HG03432 (cell line): ENCODE measurements around the gene TBC1D3.
"Not testable (repeated sequence)": the region's sequence is repeated elsewhere in the genome, so short reads cannot be mapped to it uniquely, and the experiment has no call there.

Source experiments
- ATAC-seq: cut with Tn5 transposase; IDR thresholded peaks from one replicate; pipeline ENCODE4 v1.9.1; 2021; ENCODE audit warnings: mild to moderate bottlenecking, moderate library complexity; ENCODE audit not compliant: unreplicated experiment

TBC1D3 gene

DNA sequence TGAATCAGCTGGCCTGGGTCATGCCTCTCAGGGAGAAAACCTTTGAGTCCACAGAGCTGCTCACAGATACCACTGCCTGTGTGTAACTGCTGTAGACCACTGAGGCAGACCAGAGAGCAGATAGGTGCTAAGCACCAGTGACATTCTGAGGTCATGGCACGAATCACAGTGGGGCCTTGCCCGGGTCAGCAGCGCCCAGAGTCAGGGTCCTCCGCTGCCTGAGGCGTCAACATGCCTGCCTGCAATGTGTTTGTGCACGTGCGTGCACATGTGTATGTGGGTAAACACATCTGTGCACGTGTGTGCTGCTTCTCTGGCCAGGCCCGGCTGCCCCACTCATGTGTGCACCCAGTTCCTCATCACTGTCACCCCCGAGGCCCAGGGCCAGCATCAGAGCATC is at the start of gene TBC1D3:
TSS of gene TBC1D3 (minus strand) at position 101 of the 400 bp plus-strand sequence. CDS start 1,526 bp downstream, outside the sequence.
- ATAC-seq: not testable (repeated sequence)

GRCh38 chr17:38232790-38233189 is 40.4 kb upstream of the TBC1D3 start:
- ATAC-seq: not testable (repeated sequence)

DNA sequence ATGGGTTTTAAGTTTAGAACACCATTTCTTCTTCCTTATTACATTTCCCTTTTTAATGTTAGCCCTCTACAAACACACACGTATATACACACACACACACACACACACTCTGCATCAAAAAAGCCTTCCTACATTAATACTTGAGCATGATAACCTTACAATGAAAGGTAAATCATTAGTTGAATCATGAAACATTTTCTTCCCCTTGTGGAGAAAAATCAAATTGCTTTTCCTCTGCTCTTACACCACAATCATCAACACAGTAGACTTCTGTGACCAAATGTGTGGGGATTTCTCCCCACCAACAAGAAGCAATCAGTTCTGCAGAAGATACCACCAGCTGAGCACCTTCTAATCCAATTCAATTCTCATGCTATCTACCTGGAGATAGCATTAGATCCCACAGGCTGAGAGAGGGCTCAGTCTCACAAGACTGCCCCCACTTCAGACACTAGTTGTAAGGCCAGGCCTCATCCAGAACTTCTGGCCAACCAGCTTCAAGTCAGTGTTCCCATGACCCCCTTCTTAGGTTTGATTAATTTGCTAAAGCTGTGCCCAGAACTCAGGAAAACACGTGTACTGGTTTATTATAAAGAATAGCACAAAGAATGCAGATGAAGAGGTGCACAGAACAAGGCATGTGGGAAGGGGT is 33.6 kb upstream of the TBC1D3 start:
- ATAC-seq: not testable (repeated sequence)

- not testable (repeated sequence) for ATAC-seq
Measured at GRCh38 chr17:38220867-38221266, 28.5 kb upstream of the TBC1D3 start.

- not testable (repeated sequence) for ATAC-seq
Measured at GRCh38 chr17:38200271-38200670, 7.9 kb upstream of the TBC1D3 start.

- ATAC-seq: not testable (repeated sequence)
Measured at GRCh38 chr17:38134860-38135259, 57.5 kb downstream of the TBC1D3 start.
